GM21526 (cell line): ENCODE measurements around the gene HOXC9.

Experiments
- ATAC-seq: cut with Tn5 transposase; IDR thresholded peaks from one replicate; pipeline ENCODE4 v1.9.1; 2021; ENCODE audit warnings: moderate library complexity; ENCODE audit not compliant: unreplicated experiment, low FRiP score

HOXC9 gene

GRCh38 chr12:54000116-54001114 is at the start of gene HOXC9:
HOXC9 (plus strand) TSS chr12:54000161; CDS start chr12:54000189, 28 bp downstream.
- ATAC-seq: no peak

- no peak for ATAC-seq
Measured at GRCh38 chr12:53950437-53950773, 49.6 kb upstream of the HOXC9 start.

- ATAC-seq: no peak
Measured at GRCh38 chr12:53950789-53951576, 49.0 kb upstream of the HOXC9 start.

GRCh38 chr12:53951577-53952334 is 48.2 kb upstream of the HOXC9 start:
- no peak for ATAC-seq

- ATAC-seq: no peak
Measured at GRCh38 chr12:53952335-53952694, 47.6 kb upstream of the HOXC9 start.

GRCh38 chr12:53952871-53953734 is 46.9 kb upstream of the HOXC9 start:
- ATAC-seq: no peak

GRCh38 chr12:53953831-53954693 is 45.9 kb upstream of the HOXC9 start:
- ATAC-seq: no peak

GRCh38 chr12:53954694-53955035 is 45.3 kb upstream of the HOXC9 start, which contains the start of gene HOXC12:
HOXC12 (plus strand) TSS chr12:53954903; CDS start chr12:53954930, 27 bp downstream.
- ATAC-seq: no peak

GRCh38 chr12:53955036-53955775 is 44.8 kb upstream of the HOXC9 start:
- no peak for ATAC-seq

GRCh38 chr12:53955776-53956250 is 44.1 kb upstream of the HOXC9 start:
- no peak for ATAC-seq

GRCh38 chr12:53956251-53956887 is 43.6 kb upstream of the HOXC9 start:
- no peak for ATAC-seq

GRCh38 chr12:53956914-53957536 is 42.9 kb upstream of the HOXC9 start:
- no peak for ATAC-seq

GRCh38 chr12:53958128-53958527 is 41.8 kb upstream of the HOXC9 start:
- ATAC-seq: no peak

GRCh38 chr12:53959314-53959713 is 40.6 kb upstream of the HOXC9 start:
- ATAC-seq: no peak

GRCh38 chr12:53960187-53961024 is 39.6 kb upstream of the HOXC9 start:
- no peak for ATAC-seq

- ATAC-seq: no peak
Measured at GRCh38 chr12:53961025-53961761, 38.8 kb upstream of the HOXC9 start.
